CD4-positive, alpha-beta T cell treated with Interleukin-15 for 4 hours (primary cell): Measurements from ENCODE around the gene RPL13A.
"Not testable (repeated sequence)": the region's sequence is repeated elsewhere in the genome, so short reads cannot be mapped to it uniquely, and the experiment has no call there.

Source experiments
- DNase-seq: peaks from one replicate; pipeline ENCODE4 v3.0.0-alpha.2; 2020; ENCODE audit warnings: low spot score

The RPL13A gene

GRCh38 chr19:49456326-49456725, 31.1 kb upstream of the RPL13A start:
- DNase-seq, result no peak

- DNase-seq, result no peak
These were observed 28.9 kb upstream of the RPL13A start for GRCh38 chr19:49458567-49458903.

- DNase-seq, result no peak
These were observed 28.0 kb upstream of the RPL13A start for GRCh38 chr19:49459388-49459787.

- DNase-seq, result not testable (repeated sequence)
These were observed 26.3 kb upstream of the RPL13A start for GRCh38 chr19:49461130-49461529.

- DNase-seq, result no peak
These were observed 25.8 kb upstream of the RPL13A start for GRCh38 chr19:49461656-49462055.

- DNase-seq, result no peak
These were observed 24.9 kb upstream of the RPL13A start for GRCh38 chr19:49462492-49462891.

- DNase-seq, result no peak
These were observed 23.3 kb upstream of the RPL13A start for GRCh38 chr19:49463960-49464740.

- no peak for DNase-seq
These were observed 22.0 kb upstream of the RPL13A start for GRCh38 chr19:49465371-49465770.

- DNase-seq, result no peak
These were observed 19.2 kb upstream of the RPL13A start for GRCh38 chr19:49468199-49468598.

GRCh38 chr19:49468746-49469447, 18.5 kb upstream of the RPL13A start:
- peak; percentile 99 for DNase-seq

GRCh38 chr19:49469828-49470614, 17.4 kb upstream of the RPL13A start:
- peak; percentile 94 for DNase-seq

GRCh38 chr19:49470615-49470978, 16.8 kb upstream of the RPL13A start:
- no peak for DNase-seq

- DNase-seq, result no peak
These were observed 14.5 kb upstream of the RPL13A start for GRCh38 chr19:49472936-49473335.

GRCh38 chr19:49473501-49473867, 13.9 kb upstream of the RPL13A start:
- DNase-seq, result not testable (repeated sequence)

- peak; percentile 99 for DNase-seq
These were observed 13.4 kb upstream of the RPL13A start, which contains the start of gene FLT3LG for GRCh38 chr19:49473868-49474541. Gene FLT3LG, plus strand, starts transcription at chr19:49474215. Its CDS starts 425 bp downstream, at chr19:49474640.

- DNase-seq, result no peak
These were observed 12.9 kb upstream of the RPL13A start for GRCh38 chr19:49474542-49474924.

- DNase-seq, result no peak
These were observed 12.1 kb upstream of the RPL13A start for GRCh38 chr19:49475191-49475917.

GRCh38 chr19:49475995-49476880, 11.2 kb upstream of the RPL13A start:
- DNase-seq, result peak; percentile 73

GRCh38 chr19:49479975-49480628, 7.3 kb upstream of the RPL13A start:
- DNase-seq, result no peak
